Activated T-cell treated with anti-CD3 and anti-CD28 coated beads for 4 hours (primary cell): ENCODE results near the gene PRKACB.
"Not testable (repeated sequence)": the region's sequence is repeated elsewhere in the genome, so short reads cannot be mapped to it uniquely, and the experiment has no call there.

Experiments used
- DNase-seq: peaks from one replicate; pipeline ENCODE4 v3.0.0-alpha.2; 2020

PRKACB gene

DNA sequence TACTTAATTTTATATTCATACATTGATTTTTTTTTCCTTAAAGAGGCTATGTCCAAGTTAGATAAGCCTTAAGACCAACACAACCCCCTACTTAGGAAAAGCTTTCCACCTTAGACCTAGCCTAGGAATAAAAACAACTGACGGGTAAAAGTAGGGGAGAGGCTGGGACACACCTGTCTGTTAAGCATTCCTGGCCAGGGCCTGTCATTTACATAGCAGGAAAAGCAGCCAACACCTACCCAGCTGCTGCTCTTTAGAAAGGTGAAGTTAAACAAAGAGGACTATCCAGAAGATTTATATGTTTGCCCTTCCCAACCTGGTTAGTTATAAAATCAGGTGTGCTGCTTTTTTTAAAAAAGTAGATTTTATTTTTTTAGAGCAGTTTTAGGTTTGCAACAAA is 128.3 kb downstream of the PRKACB start:
- no peak for DNase-seq

DNA sequence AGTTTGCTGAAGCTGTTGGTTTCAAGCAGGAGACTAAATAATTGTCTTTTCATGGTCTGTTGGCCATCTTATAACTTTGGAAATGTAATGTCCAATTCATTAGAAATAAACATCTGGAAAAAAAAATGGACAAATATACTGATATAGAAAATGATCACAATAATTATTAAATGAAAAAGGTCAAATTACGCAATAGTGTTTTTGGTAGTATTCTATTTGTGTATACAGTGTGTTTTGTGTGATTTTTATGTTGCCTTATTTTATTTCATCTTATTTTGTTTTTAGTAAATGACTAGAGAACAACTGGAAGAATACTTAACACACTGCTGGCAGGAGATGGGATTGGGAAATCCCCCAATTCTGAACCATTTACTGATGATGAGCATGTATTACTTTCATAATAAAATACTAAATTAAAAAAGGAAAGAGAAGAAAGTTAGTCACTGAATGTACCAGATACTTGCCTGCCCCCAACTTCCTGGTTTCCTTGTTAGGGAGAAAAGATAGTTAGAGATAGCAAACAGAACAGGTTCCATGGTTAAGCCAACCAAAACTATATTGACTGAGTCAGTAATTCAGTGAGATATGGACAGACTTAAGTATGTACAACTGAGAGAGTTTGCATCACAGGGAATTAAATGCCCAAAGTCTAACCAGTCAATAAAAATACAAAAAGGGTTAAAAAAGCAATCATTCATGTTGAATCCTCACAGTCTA is 133.4 kb downstream of the PRKACB start:
- no peak for DNase-seq

DNA sequence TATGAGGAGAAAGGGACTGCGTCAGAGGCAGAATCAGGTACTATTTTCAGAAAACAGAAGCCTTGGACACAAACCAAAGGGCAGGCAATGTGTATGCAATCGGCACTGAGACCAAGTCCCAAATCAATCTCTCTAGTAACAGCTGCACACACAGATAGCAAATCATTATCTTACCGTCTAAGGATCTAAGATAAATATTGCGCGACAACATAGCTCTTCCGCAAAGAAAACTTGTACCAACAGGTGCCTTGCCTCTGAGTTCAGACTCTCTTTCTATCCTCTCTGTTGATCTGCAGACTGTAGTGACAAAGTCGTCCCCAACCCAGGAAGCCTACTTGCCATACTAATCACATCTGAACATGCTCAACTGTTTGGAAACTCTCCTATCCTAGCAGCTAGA is 134.8 kb downstream of the PRKACB start:
- DNase-seq, result no peak

DNA sequence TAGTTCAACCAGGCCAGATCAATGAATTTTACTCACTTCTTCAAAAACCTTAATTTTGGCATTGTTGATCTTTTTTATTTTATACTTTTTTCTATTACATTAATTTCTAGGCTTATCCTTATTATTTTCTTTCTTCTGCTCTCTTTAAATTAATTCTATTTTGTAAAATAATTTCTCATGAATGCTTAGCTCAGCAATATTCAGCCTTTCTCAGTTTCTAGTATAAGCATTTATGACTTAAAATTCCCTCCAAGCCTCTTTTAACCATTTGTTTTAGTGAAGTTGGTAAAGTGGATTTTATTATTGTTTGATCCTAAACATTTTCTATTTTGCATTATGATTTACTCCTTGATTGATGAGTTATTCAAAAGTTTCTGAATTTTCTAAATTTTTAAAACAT is 136.8 kb downstream of the PRKACB start:
- DNase-seq, result no peak

DNA sequence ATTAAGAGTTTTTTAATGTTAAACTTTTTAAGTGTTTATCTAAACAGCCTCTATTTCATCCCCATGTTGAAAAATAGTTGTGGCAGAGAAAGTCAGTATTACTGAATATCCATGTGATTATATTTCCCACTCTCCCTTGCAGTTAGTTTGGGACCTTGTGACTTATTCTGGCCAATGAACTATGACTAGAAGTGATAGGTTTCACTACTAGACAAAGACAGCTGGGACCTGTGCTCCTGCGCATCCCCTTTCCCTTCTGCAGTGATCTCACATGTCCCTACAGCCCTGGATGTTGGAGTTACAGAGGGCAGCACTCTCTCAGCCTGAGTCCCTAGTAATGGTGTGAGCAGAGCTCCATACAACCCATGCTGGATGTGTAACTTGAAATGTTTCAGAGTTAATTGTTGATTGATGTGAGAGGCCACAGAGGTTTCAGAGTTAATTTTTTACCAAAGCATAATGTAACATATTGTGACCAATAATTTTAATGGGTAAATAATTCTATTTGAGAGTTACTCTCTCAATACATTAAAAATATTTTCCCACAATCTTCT is 138.8 kb downstream of the PRKACB start:
- no peak for DNase-seq

DNA sequence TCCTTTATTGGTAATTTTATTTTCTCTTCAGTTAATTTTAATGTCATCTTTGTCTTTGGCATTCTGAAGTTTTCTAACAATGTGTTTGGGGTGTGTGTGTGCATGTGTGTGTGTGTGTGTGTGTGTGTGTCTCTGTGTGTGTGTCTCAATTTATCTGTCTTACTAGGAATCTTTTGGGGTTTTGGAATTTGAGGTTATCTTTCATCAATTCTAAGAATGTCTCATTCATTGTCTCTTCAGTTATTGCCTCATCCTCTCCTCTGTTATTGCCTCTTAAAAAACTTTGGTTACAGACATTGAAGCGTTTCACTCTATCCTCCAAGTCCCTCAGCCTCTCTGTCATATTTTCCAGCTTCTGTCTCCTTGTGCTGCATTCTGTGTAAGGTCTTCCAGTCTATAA is 139.3 kb downstream of the PRKACB start:
- DNase-seq, result no peak

DNA sequence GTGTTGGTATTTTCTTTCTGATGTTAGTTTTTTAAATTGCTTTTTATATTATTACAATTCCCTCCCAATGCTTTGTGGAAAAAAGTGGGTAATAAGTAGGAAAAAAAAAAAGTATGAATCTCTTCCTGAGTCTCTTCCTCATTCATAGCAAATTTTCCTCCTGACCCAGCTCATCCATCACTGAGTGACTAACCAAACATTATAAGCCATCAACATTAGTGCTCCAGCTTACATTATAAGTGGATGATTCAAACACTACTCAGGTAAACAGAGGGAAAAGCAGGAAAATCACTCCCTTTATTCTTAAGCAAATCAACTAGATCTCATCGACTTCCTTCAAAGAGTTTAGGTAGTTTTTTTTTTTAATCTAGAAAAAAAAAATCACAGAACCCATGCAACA is 142.0 kb downstream of the PRKACB start:
- DNase-seq, result no peak

DNA sequence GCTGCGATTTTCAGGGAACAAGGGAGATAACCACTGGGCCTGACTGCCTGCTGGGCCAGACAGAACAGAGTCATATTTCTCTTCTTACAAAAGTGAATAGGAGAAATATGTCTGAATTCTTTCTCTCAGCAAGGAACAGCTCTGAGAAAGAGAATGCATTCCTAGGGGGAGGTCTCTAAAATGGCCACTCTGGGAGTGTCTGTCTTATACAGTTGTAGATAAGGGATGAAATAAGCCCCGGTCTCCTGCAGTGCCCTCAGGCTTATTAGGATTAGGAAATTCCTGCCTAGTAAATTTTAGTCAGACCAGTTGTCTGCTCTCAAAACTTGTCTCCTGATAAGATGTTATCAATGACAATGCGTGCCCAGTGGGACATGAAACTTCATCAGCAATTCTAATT is 143.3 kb downstream of the PRKACB start:
- not testable (repeated sequence) for DNase-seq
